K562 (cell line): ENCODE data around the gene PATL2. TPM values are rescaled to one million over a fixed set of nuclear protein-coding genes. Genes with fewer than 3 reads are reported as not detected.

Source experiments
- BHLHE40 ChIP-seq: IDR thresholded peaks from 2 replicates; pipeline ENCODE4 v1.6.1; 2011; ENCODE audit warnings: low read length, improper control_type of control experiment
- CHD4 ChIP-seq: fragments of 200-600 bp; sonication (generic); IDR thresholded peaks from 3 replicates; pipeline ENCODE4 v1.6.1; 2012; ENCODE audit warnings: low read depth, mild to moderate bottlenecking, mixed read lengths, low read length, inconsistent platforms; ENCODE audit not compliant: insufficient read depth, insufficient replicate concordance, poor library complexity, severe bottlenecking
- DMBX1 ChIP-seq: fragments of 250-450 bp; sonication (Bioruptor Pico); IDR thresholded peaks from 2 replicates; pipeline ENCODE4 v1.8.0; 2022; ENCODE audit warnings: inconsistent platforms, mild to moderate bottlenecking, moderate library complexity, borderline replicate concordance
- FOXA3 ChIP-seq, 2 experiments: fragments of 450-650 bp in 1 of 2; sonication (generic) in 1 of 2; formaldehyde crosslinking; IDR thresholded peaks in 1 of 2; conservative IDR thresholded peaks in 1 of 2; 2 replicates each; pipeline versions ENCODE4 v1.4.0 to v1.8.0; 2020 to 2022; ENCODE audit warnings: mild to moderate bottlenecking in 2 of 2, missing genetic modification reagents in 1 of 2
- HBP1 ChIP-seq: fragments of 450-650 bp; formaldehyde crosslinking; IDR thresholded peaks from 2 replicates; pipeline ENCODE4 v1.4.0; 2022; ENCODE audit warnings: missing genetic modification characterization
- HMBOX1 ChIP-seq: sonication (generic); IDR thresholded peaks from 2 replicates; pipeline ENCODE4 v1.6.1; 2016
- HSF4 ChIP-seq: fragments of 250-450 bp; sonication (Bioruptor Pico); IDR thresholded peaks from 2 replicates; pipeline ENCODE4 v2.1.2; 2022; ENCODE audit warnings: mild to moderate bottlenecking, moderate library complexity, borderline replicate concordance
- IRF9 ChIP-seq: fragments of 450-650 bp; IDR thresholded peaks from 2 replicates; pipeline ENCODE4 v1.6.1; 2016; ENCODE audit warnings: missing biosample characterization, missing genetic modification characterization
- KAT8 ChIP-seq: fragments of 450-650 bp; IDR thresholded peaks from 2 replicates; pipeline ENCODE4 v1.6.1; 2016; ENCODE audit warnings: low read depth, mild to moderate bottlenecking
- MAFG ChIP-seq: fragments of 450-650 bp; conservative IDR thresholded peaks from 2 replicates; pipeline ENCODE4 v1.6.1; 2016; ENCODE audit warnings: missing genetic modification characterization, missing compliant biosample characterization
- NCOR1 ChIP-seq: fragments of 450-650 bp; IDR thresholded peaks from 2 replicates; pipeline ENCODE4 v1.6.1; 2016; ENCODE audit warnings: mild to moderate bottlenecking, moderate library complexity
- NEUROD1 ChIP-seq: fragments of 150-350 bp; IDR thresholded peaks from 2 replicates; pipeline ENCODE4 v1.6.1; 2014; ENCODE audit warnings: borderline replicate concordance, low read length, low read depth; ENCODE audit not compliant: partially characterized antibody
- NFATC3 ChIP-seq: fragments of 450-650 bp; IDR thresholded peaks from 2 replicates; pipeline ENCODE4 v1.6.1; 2017; ENCODE audit warnings: mild to moderate bottlenecking
- TRIM25 ChIP-seq: fragments of 450-650 bp; IDR thresholded peaks from 2 replicates; pipeline ENCODE4 v1.7.0; 2016; ENCODE audit warnings: borderline replicate concordance
- TRIM28 ChIP-seq: fragments of 450-650 bp; IDR thresholded peaks from 2 replicates; pipeline ENCODE4 v1.6.1; 2017
- ZBTB33 ChIP-seq: sonication (generic); formaldehyde crosslinking; IDR thresholded peaks from 2 replicates; pipeline ENCODE4 v1.8.1; 2023; ENCODE audit warnings: mild to moderate bottlenecking, missing genetic modification reagents
- ZC3H4 ChIP-seq: sonication (generic); formaldehyde crosslinking; IDR thresholded peaks from 2 replicates; pipeline ENCODE4 v1.9.0; 2021; ENCODE audit warnings: missing genetic modification reagents, borderline replicate concordance
- ZNF133 ChIP-seq: fragments of 250-450 bp; sonication (Bioruptor Pico); IDR thresholded peaks from 2 replicates; pipeline ENCODE4 v1.4.0; 2020; ENCODE audit warnings: mild to moderate bottlenecking
- ZNF274 ChIP-seq: IDR thresholded peaks from 2 replicates; pipeline ENCODE4 v1.6.1; 2011; ENCODE audit warnings: low read depth, mild to moderate bottlenecking, low read length, moderate library complexity, borderline replicate concordance
- ZNF354B ChIP-seq: fragments of 250-450 bp; sonication (Bioruptor Pico); IDR thresholded peaks from 2 replicates; pipeline ENCODE4 v1.4.0; 2020
- ZNF41 ChIP-seq: fragments of 250-450 bp; sonication (Bioruptor Pico); conservative IDR thresholded peaks from 2 replicates; pipeline ENCODE4 v1.4.0; 2020; ENCODE audit warnings: mild to moderate bottlenecking
- polyA plus RNA-seq, 8 experiments: library from polyadenylated mRNA; depleted of rRNA in 4 of 8; stranded (reverse) in 5 of 8; unstranded in 3 of 8; fragments of >200 nt; fragmentation: Nextera tagmentation in 2 of 8; fragmentation: Illumina TruSeq in 1 of 8; extraction: Ambion mirVana in 2 of 8; extraction: Trizol in 1 of 8; gene quantifications; 2 replicates each; pipeline versions ENCODE4 v1.2.1 to v1.2.3, GENCODE V29; 2011 to 2014; ENCODE audit warnings: inconsistent platforms in 1 of 8, missing spikeins in 1 of 8
- total RNA-seq, 7 experiments: library from RNA; depleted of rRNA in 6 of 7; stranded (reverse); fragments of >200 nt in 6 of 7; fragmentation: Illumina TruSeq in 2 of 7; extraction: Trizol in 2 of 7; gene quantifications; 2 replicates each; pipeline versions ENCODE4 v1.2.1 to v1.2.3, GENCODE V29; 2011 to 2021; ENCODE audit warnings: low replicate concordance in 1 of 7

The PATL2 gene
- total and polyA plus RNA-seq, 9 of the 15 experiments (the other 6 are each of a cell fraction or from before 2014, with no cell fraction given) = 0.42 to 1.1 (median 0.86) TPM

- TF ChIP-seq FOXA3 (CRISPR knock-in tag; conservative IDR thresholded peaks at IDR 0.05 in 1 of 2, IDR thresholded peaks at IDR 0.05 in 1 of 2) (no peak), HBP1 (CRISPR knock-in tag) (no peak), ZNF354B (CRISPR knock-in tag) (no peak), NEUROD1 (no peak), TRIM25 (no peak), CHD4 (no peak), MAFG (tag) (no peak), HSF4 (CRISPR knock-in tag) (no peak), DMBX1 (CRISPR knock-in tag) (no peak), ZBTB33 (CRISPR knock-in tag) (no peak), ZNF274 (no peak), ZNF41 (CRISPR knock-in tag) (no peak), KAT8 (no peak), ZC3H4 (CRISPR knock-in tag) (no peak), NFATC3 (no peak), NCOR1 (peak; percentile 85), HMBOX1 (peak; percentile 93), TRIM28 (no peak), BHLHE40 (0 out of 2 replicates have a peak, but pooled peaks have one; percentile 3), ZNF133 (CRISPR knock-in tag) (no peak), IRF9 (tag) (no peak)
Measured at GRCh38 chr15:44735482-44736180, 24.5 kb upstream of the PATL2 start (continued).
